ENCODE data around the gene KNDC1. TPM values are rescaled to one million over a fixed set of nuclear protein-coding genes. Genes with fewer than 3 reads are reported as not detected.

Gene KNDC1
- total RNA-seq, 2 donors from 2014 or later, result 0.07 TPM; not detected in 1

- DNase-seq (ENCODE audit: low spot score in 2 of 2) (no peak), ATAC-seq (no peak)
- no peak overlapping the region for H3K27ac Mint-ChIP-seq
- no peaks in the 10 kb centered on the region for H3K36me3 Mint-ChIP-seq
- H3K9me3 Mint-ChIP-seq, result no peaks in the 10 kb centered on the region
Observed at GRCh38 chr10:133199992-133200611, 40.1 kb downstream of the KNDC1 start.

GRCh38 chr10:133200621-133201031 is 40.6 kb downstream of the KNDC1 start:
- DNase-seq (ENCODE audit: low spot score in 2 of 2), result no peak
- H3K9me3 Mint-ChIP-seq, result no peaks in the 10 kb centered on the region
- no peak overlapping the region for H3K27ac Mint-ChIP-seq
- H3K36me3 Mint-ChIP-seq, result no peaks in the 10 kb centered on the region
- no peak for ATAC-seq

- H3K9me3 Mint-ChIP-seq, result no peaks in the 10 kb centered on the region
- no peak overlapping the region for H3K27ac Mint-ChIP-seq
- H3K36me3 Mint-ChIP-seq, result no peaks in the 10 kb centered on the region
- ATAC-seq (no peak), DNase-seq (ENCODE audit: low spot score in 2 of 2) (no peak)
Observed at GRCh38 chr10:133201151-133201947, 41.3 kb downstream of the KNDC1 start.

GRCh38 chr10:133201948-133202725 is 42.1 kb downstream of the KNDC1 start:
- Mint-ChIP-seq H3K36me3 (no peaks in the 10 kb centered on the region), H3K27ac (no peak overlapping the region), H3K9me3 (no peaks in the 10 kb centered on the region)
- DNase-seq (ENCODE audit: low spot score in 2 of 2), result no peak
- ATAC-seq, result no peak

- Mint-ChIP-seq H3K9me3 (no peaks in the 10 kb centered on the region), H3K27ac (no peak overlapping the region), H3K36me3 (no peaks in the 10 kb centered on the region)
- DNase-seq (ENCODE audit: low spot score in 2 of 2), result no peak
- ATAC-seq, result no peak
Observed at GRCh38 chr10:133202778-133203651, 43.0 kb downstream of the KNDC1 start.

- ATAC-seq (no peak), DNase-seq (ENCODE audit: low spot score in 2 of 2) (no peak)
- H3K27ac Mint-ChIP-seq, result no peak overlapping the region
- H3K9me3 Mint-ChIP-seq, result no peaks in the 10 kb centered on the region
- no peaks in the 10 kb centered on the region for H3K36me3 Mint-ChIP-seq
Observed at GRCh38 chr10:133203652-133204195, 43.7 kb downstream of the KNDC1 start.

- no peak for ATAC-seq
- Mint-ChIP-seq H3K27ac (no peak overlapping the region), H3K9me3 (no peaks in the 10 kb centered on the region), H3K36me3 (no peaks in the 10 kb centered on the region)
- DNase-seq (ENCODE audit: low spot score in 2 of 2), result no peak
Observed at GRCh38 chr10:133204226-133205015, 44.4 kb downstream of the KNDC1 start.

- Mint-ChIP-seq H3K36me3 (no peaks in the 10 kb centered on the region), H3K27ac (no peak overlapping the region), H3K9me3 (no peaks in the 10 kb centered on the region)
- DNase-seq (ENCODE audit: low spot score in 2 of 2) (no peak), ATAC-seq (no peak)
Observed at GRCh38 chr10:133205146-133205545, 45.1 kb downstream of the KNDC1 start.

- no peak for DNase-seq (ENCODE audit: low spot score in 2 of 2)
- Mint-ChIP-seq H3K36me3 (no peaks in the 10 kb centered on the region), H3K27ac (no peak overlapping the region), H3K9me3 (no peaks in the 10 kb centered on the region)
- no peak for ATAC-seq
Observed at GRCh38 chr10:133206356-133207040, 46.5 kb downstream of the KNDC1 start.

- Mint-ChIP-seq H3K27ac (no peak overlapping the region), H3K36me3 (no peaks in the 10 kb centered on the region), H3K9me3 (no peaks in the 10 kb centered on the region)
- DNase-seq (ENCODE audit: low spot score in 2 of 2), result no peak
- ATAC-seq, result no peak
Observed at GRCh38 chr10:133207041-133207600, 47.1 kb downstream of the KNDC1 start.

GRCh38 chr10:133207627-133208026 is 47.6 kb downstream of the KNDC1 start:
- no peak for DNase-seq (ENCODE audit: low spot score in 2 of 2)
- no peak overlapping the region for H3K27ac Mint-ChIP-seq
- ATAC-seq, result no peak
- H3K9me3 Mint-ChIP-seq, result no peaks in the 10 kb centered on the region
- H3K36me3 Mint-ChIP-seq, result no peaks in the 10 kb centered on the region

- H3K27ac Mint-ChIP-seq, result no peak overlapping the region
- ATAC-seq (no peak), DNase-seq (ENCODE audit: low spot score in 2 of 2) (no peak)
- H3K9me3 Mint-ChIP-seq, result no peaks in the 10 kb centered on the region
- no peaks in the 10 kb centered on the region for H3K36me3 Mint-ChIP-seq
Observed at GRCh38 chr10:133208466-133208865, 48.4 kb downstream of the KNDC1 start.

GRCh38 chr10:133209117-133209516 is 49.1 kb downstream of the KNDC1 start:
- no peaks in the 10 kb centered on the region for H3K36me3 Mint-ChIP-seq
- no peak for ATAC-seq
- no peak overlapping the region for H3K27ac Mint-ChIP-seq
- H3K9me3 Mint-ChIP-seq, result no peaks in the 10 kb centered on the region
- DNase-seq (ENCODE audit: low spot score in 2 of 2), result no peak

GRCh38 chr10:133209641-133210040 is 49.6 kb downstream of the KNDC1 start:
- DNase-seq (ENCODE audit: low spot score in 2 of 2) (no peak), ATAC-seq (no peak)
- no peak overlapping the region for H3K27ac Mint-ChIP-seq
- H3K9me3 Mint-ChIP-seq, result no peaks in the 10 kb centered on the region
- no peaks in the 10 kb centered on the region for H3K36me3 Mint-ChIP-seq

All from activated naive CD4-positive, alpha-beta T cell treated with anti-CD3 and anti-CD28 coated beads, Interleukin-2, amount 50 U/mL, for 72 hours (primary cell).